ENCODE data around the gene HYAL2. TPM values are rescaled to one million over a fixed set of nuclear protein-coding genes. Genes with fewer than 3 reads are reported as not detected.

HYAL2 gene
- total and polyA plus RNA-seq, 2 of the 8 experiments (the other 6 are each of a cell fraction or from before 2014, with no cell fraction given), result 51.9 to 176 TPM

- 75% methylated on average over 1 of the region's 1 CpG; no CpG with 5 or more reads in 1 of the 2 experiments for WGBS, 2 experiments (ENCODE audit: extremely low coverage in 1 of 2, insufficient coverage in 1 of 2, insufficient read length in 1 of 2, insufficient replicate concordance in 2 of 2, low coverage in 1 of 2, low lambda C conversion rate in 2 of 2, missing lambda C conversion rate in 1 of 2)
- Histone ChIP-seq H3K9me3 (ENCODE audit: insufficient read depth in 2 of 2, low read depth in 1 of 2, low read length in 1 of 2) (no peaks in the 10 kb centered on the region), H2BK120ac (replicated peaks; ENCODE audit: low read depth, low read length) (no peak overlapping the region), H3K23ac (ENCODE audit: insufficient read length) (no peak overlapping the region), H3K23me2 (ENCODE audit: low read depth, low read length) (peaks cover 7% of the 10 kb centered on the region), H3K27me3 (replicated peaks in 1 of 4; ENCODE audit: control insufficient read depth in 3 of 4, extremely low read depth in 1 of 4, insufficient read depth in 3 of 4, low read length in 3 of 4) (no peaks in the 10 kb centered on the region; a peak in 1 of 7 replicates), H2AK5ac (ENCODE audit: low read depth, low read length) (no peak overlapping the region), H3K4me1 (replicated peaks in 1 of 4; ENCODE audit: control insufficient read depth in 3 of 4, insufficient read depth in 4 of 4, low read length in 3 of 4) (peaks cover 0 to 4% (median 2%) of the 10 kb centered on the region in 4 experiments; a peak in 4 of 7 replicates), H4K20me1 (replicated peaks in 1 of 2; ENCODE audit: control insufficient read depth in 1 of 2, insufficient read depth in 2 of 2, low read length in 2 of 2) (peaks cover 0 to 13% of the 10 kb centered on the region in 2 experiments), H2BK5ac (ENCODE audit: low read depth, low read length) (no peak overlapping the region), H3K4ac (replicated peaks; ENCODE audit: insufficient read length, low read depth, low read length) (no peak overlapping the region), H3K9ac (replicated peaks in 1 of 4; ENCODE audit: extremely low read depth in 1 of 4, low read depth in 3 of 4, low read length in 3 of 4) (no peak overlapping the region), H4K91ac (replicated peaks; ENCODE audit: insufficient read length, low read length) (no peak overlapping the region), H3K27ac (ENCODE audit: low read depth, low read length) (no peak overlapping the region), H3K18ac (ENCODE audit: extremely low read depth, low read length) (no peak overlapping the region), H4K8ac (ENCODE audit: extremely low read depth, insufficient read depth, low read length) (no peak overlapping the region), H2BK12ac (ENCODE audit: low read depth, low read length) (no peak overlapping the region), H3K79me1 (ENCODE audit: low read depth, low read length) (peaks cover 8% of the 10 kb centered on the region; the same call in 1 of the 2 replicates), H3K4me3 (ENCODE audit: extremely low read depth in 1 of 4, insufficient read depth in 2 of 4, low read depth in 3 of 4, low read length in 4 of 4) (no peak overlapping the region), H3K36me3 (ENCODE audit: control insufficient read depth in 2 of 4, insufficient read depth in 4 of 4, low read length in 3 of 4) (peaks cover 16 to 29% (median 22%) of the 10 kb centered on the region in 4 experiments), H3K4me2 (ENCODE audit: insufficient read depth in 1 of 2, low read depth in 2 of 2, low read length in 2 of 2) (no peak overlapping the region), H2BK20ac (ENCODE audit: low read length) (no peak overlapping the region), H4K5ac (ENCODE audit: insufficient read length, low read depth, low read length) (no peak overlapping the region), H2AFZ (ENCODE audit: low read length) (no peak overlapping the region), H3K79me2 (ENCODE audit: control insufficient read depth in 1 of 2, insufficient read depth in 2 of 2, low read length in 2 of 2) (peaks cover 0 to 15% of the 10 kb centered on the region in 2 experiments; a peak in 3 of 4 replicates), H2BK15ac (ENCODE audit: low read length) (no peak overlapping the region), H3K56ac (replicated peaks; ENCODE audit: insufficient read length, low read depth, low read length) (no peak overlapping the region), H3K14ac (ENCODE audit: insufficient read length) (no peak overlapping the region)
- TF ChIP-seq BCL11A (IDR thresholded peaks at IDR 0.05; ENCODE audit: low read depth in 2 of 2, low read length in 2 of 2) (no peak), NANOG (IDR thresholded peaks at IDR 0.05; ENCODE audit: insufficient read depth, low read depth, low read length, poor library complexity, severe bottlenecking) (no peak), EP300 (IDR thresholded peaks at IDR 0.05; ENCODE audit: borderline replicate concordance in 1 of 2, low read depth in 2 of 2, low read length in 2 of 2) (no peak), SIX5 (IDR thresholded peaks at IDR 0.05; ENCODE audit: low read depth, low read length) (no peak), ATF2 (IDR thresholded peaks at IDR 0.05; ENCODE audit: low read length) (no peak), SP1 (IDR thresholded peaks at IDR 0.05; ENCODE audit: low read depth, low read length) (no peak), JUND (IDR thresholded peaks at IDR 0.05; ENCODE audit: low read length) (no peak), SRF (IDR thresholded peaks at IDR 0.05; ENCODE audit: low read depth, low read length) (no peak), POU5F1 (IDR thresholded peaks at IDR 0.05; ENCODE audit: low read depth, low read length) (no peak)
- POLR2A ChIA-PET (ENCODE audit: partially characterized antibody), result interaction anchor here (0.7 to 6.8 kb wide), 4 partner anchors 8 to 46 kb away, joined by 3 to 122 read pairs (median 3); partner anchors contain the start of gene LSMEM2
- DNase-seq (ENCODE audit: low read depth in 1 of 2, low spot score in 2 of 2) (no peak), FAIRE-seq (no peak)
- CTCF ChIA-PET (ENCODE audit: partially characterized antibody), result interaction anchor here (0.8 to 2.0 kb wide), 5 partner anchors 8 to 95 kb away, joined by 3 to 7 read pairs (median 5); no protein-coding TSS in a partner anchor
Measured at GRCh38 chr3:50287262-50287661, 35.3 kb downstream of the HYAL2 start.
